Esophagus muscularis mucosa (tissue), 4 donors: Measurements from ENCODE around the gene CST6.
A peak's percentile ranks its signal among the peaks of the same experiment; 100 is the strongest.

Experiments
- CTCF ChIP-seq, 3 experiments: fragments of 200-600 bp in 2 of 3; fragments of 450-650 bp in 1 of 3; sonication (generic) in 2 of 3; IDR thresholded peaks; one replicate each; pipeline ENCODE4 v1.5.1; 2017 to 2019; ENCODE audit warnings: antibody characterized with exemption in 3 of 3, mild to moderate bottlenecking in 2 of 3, moderate library complexity in 1 of 3
- EP300 ChIP-seq: sonication (generic); formaldehyde crosslinking; IDR thresholded peaks from one replicate; pipeline ENCODE4 v1.6.1; 2017; ENCODE audit warnings: antibody characterized with exemption
- POLR2A ChIP-seq: fragments of 450-650 bp; IDR thresholded peaks from one replicate; pipeline ENCODE4 v1.6.1; 2017; ENCODE audit warnings: antibody characterized with exemption, moderate library complexity, mild to moderate bottlenecking, low read depth
- POLR2AphosphoS5 ChIP-seq, 2 donors: sonication (generic); formaldehyde crosslinking; IDR thresholded peaks; one replicate each; pipeline ENCODE4 v1.6.1; 2017; ENCODE audit warnings: antibody characterized with exemption in 2 of 2

GRCh38 chr11:66002648-66003225 is 9.1 kb upstream of the CST6 start:
- TF ChIP-seq CTCF (IDR thresholded peaks at IDR 0.05) = peak in 2 of 3 experiments; percentile 9 to 15
- no peak for TF ChIP-seq EP300
- no peak for TF ChIP-seq POLR2A
- peak; percentile 20 to 50 for TF ChIP-seq POLR2AphosphoS5 (IDR thresholded peaks at IDR 0.05)
